GM18907 (cell line): ENCODE data around the gene USP33.
"Not testable (repeated sequence)": the region's sequence is repeated elsewhere in the genome, so short reads cannot be mapped to it uniquely, and the experiment has no call there.

Source experiments
- ATAC-seq: cut with Tn5 transposase; IDR thresholded peaks from one replicate; pipeline ENCODE4 v1.9.1; 2021; ENCODE audit warnings: mild to moderate bottlenecking, moderate library complexity; ENCODE audit not compliant: unreplicated experiment

The USP33 gene

GRCh38 chr1:77759071-77760028 is at the start of gene USP33:
USP33 (minus strand) TSS chr1:77759852; CDS start chr1:77741697, 18,155 bp downstream.
- ATAC-seq: peak; percentile 97

DNA sequence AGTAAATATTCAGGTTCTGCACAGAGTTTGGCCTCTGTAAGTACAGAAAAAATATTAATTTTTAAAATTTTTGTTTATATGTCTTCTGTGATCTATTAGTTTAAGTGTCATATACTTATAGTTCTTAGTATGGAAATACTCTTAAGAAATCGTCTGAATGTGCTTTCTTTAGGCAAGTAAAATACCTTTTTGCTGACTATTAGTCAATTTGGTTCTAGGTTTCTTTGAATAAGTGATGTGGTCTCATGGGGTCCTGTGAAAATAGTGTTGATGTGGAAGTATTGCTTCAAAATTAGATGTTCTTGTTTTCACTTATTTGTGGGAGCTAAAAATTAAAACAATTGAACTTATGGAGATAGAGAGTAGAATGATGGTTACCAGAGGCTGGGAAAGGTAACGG is 43.7 kb upstream of the USP33 start:
- ATAC-seq: no peak

- no peak for ATAC-seq
Observed at GRCh38 chr1:77802026-77802425, 42.4 kb upstream of the USP33 start.

DNA sequence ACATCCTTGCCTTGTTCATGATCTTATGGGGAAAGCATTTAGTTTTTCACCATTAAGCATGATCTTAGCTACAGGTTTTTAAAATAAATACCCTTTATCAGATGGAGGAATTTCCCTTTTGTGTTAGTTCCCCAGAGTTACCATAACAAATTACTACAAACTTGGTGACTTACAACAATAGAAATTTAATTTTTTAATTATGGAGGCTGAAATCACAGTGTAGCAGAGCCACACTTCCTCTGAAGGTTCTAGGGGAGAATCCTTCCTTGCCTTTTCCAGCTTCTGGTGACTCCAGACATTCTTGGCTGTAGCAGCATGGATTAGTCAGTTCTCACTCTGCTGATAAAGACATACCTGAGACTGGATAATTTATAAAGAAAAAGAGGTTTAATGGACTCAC is 38.3 kb upstream of the USP33 start:
- ATAC-seq: no peak

DNA sequence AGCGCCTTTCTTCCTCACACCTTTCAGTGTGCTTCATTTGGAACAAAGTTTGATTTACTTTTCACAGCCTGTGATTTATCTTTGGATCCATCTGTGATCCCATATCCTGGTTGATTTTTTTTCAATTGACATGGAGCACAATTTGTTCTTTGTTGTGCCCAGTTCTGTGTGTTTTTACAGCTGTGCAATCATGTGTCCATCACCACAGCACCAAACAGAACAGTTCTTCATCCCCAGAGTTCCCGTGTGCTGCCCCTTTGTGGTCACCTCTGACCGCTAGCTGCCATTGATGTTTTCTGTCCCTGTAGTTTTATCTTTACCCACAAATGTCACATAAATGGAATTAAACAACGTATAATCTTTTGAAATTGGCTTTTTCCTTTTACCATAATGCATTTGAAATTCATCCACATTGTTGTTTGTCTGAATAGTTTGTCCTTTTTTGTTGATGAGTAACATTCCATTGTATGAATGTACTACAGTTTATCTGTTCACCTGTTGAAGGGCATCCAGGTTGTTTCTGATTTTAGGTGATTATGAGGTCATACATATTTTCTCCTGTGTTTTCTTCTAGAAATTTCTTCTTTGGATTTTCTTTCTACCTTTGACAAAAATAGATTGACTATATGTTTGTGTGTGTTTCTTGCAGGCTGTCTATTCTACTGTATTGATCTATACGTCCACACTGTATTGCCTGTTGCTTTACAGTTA is 37.2 kb upstream of the USP33 start:
- no peak for ATAC-seq

- ATAC-seq: no peak
Observed at GRCh38 chr1:77794550-77794949, 34.9 kb upstream of the USP33 start.

DNA sequence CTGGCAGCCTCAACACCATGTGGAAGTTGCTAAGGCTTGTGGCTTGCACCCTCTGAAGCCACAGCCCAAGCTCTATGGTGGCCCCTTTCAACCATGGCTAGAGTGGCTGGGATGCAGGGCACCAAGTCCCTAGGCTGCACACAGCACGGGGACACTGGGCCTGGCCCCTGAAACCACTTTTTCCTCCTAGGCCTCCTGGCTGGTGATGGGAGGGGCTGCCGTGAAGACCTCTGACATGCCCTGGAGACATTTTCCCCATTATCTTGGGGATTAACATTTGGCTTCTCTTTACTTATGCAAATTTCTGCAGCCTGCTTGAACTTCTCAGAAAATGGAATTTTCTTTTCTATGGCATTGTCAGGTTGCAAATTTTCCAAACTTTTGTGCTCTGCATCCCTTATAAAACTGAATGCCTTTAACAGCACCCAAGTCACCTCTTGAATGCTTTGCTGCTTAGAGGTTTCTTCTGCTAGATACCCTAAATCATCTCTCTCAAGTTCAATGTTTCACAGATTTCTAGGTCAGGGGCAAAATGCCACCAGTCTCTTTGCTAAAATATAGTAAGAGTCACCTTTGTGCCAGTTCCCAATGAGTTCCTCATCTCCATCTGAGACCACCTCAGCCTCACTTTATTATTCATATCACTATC is 26.6 kb upstream of the USP33 start:
- not testable (repeated sequence) for ATAC-seq

DNA sequence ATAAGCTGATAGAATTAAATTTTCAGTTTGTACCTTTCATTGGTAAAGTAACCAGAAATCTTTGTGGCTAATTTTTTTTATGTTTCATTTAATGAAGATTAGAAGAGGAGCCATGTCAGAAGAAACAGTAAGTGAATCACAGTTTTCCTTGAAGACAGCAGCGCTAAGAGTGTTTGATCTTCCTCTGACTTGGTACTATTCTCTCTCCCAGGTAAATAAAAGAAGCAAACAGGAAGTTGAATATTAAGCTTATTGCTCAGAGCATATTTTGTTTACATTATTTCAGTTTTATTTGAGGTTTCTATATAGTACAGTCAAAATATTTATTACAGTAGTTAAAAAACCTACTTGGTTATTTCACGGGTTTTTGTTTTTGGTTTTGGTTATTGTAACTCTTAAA is 23.5 kb upstream of the USP33 start:
- no peak for ATAC-seq

DNA sequence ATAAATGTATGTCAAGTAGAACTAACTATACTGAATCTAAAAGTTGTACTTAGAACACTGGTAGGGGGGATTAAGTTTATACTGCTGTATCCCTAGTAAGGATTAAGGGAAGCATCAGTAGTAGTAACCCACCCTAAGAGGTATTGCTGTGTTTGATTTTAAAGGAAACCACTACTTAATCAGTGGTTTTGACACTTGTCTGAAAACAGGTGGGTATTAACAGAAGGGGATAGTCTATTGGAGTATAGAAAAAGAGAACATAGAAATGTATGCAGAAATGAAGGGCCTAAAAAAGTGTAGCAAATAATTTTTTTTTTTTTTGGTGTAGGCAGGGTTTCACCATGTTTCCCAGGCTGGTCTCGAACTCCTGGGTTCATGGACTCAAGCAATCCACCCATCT is 22.0 kb upstream of the USP33 start:
- ATAC-seq: no peak

- ATAC-seq: peak; percentile 96
Observed at GRCh38 chr1:77779529-77780281, 20.1 kb upstream of the USP33 start, which contains the start of gene MIGA1. MIGA1 (plus strand) TSS chr1:77779649; CDS start chr1:77783253, 3,604 bp downstream.

DNA sequence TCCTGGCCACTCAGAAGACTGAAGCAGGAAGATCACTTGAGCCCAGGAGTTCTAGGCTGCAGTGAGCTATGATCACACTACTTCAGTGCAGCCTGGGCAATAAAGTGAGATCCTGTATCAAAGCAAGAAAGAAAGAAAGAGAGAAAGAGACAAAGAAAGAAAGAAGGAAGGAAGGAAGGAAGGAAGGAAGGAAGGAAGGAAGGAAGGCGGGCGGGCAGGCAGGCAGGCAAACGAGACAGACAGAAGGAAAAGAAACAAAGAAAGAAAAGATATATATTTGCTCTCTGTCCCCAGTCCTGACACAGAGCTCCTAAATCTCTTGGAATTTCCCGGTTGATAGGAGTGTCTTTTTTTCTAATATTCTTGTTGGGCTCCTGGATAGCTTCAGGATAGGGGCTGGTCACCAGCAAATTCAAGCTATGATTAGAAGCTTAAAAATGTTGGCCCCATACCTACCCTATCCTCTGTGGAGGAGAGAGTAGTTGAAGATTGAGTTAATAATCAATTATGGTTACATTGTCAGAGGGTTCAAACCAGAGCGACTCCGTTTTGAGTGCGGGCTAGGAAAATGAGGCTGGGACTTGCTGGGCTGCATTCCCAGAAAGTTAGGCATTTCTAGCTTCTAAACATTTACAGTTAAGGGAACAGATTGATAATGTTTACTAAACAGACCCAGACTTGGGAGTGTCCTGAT is 16.5 kb upstream of the USP33 start:
- ATAC-seq: no peak

DNA sequence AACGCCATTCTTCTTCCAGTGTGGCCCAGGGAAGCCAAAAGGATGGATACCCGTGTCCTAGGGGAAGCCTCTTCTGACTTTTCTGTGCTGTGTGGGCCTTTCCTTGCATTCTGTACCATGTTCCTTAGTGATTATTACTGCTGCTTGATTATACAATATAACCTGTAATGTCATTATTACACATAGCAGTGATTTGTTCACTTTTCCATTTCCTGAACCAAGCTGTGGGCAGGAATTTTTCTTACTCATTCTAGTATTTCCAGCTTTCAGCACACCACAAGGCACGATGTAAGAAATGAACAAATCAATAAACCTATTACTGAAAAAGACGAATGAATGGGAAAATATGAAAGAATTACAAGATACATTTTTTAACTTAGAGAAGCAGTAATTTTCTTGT is 8.4 kb upstream of the USP33 start:
- ATAC-seq: no peak

- ATAC-seq: no peak
Observed at GRCh38 chr1:77762072-77762476, 2.4 kb upstream of the USP33 start.

DNA sequence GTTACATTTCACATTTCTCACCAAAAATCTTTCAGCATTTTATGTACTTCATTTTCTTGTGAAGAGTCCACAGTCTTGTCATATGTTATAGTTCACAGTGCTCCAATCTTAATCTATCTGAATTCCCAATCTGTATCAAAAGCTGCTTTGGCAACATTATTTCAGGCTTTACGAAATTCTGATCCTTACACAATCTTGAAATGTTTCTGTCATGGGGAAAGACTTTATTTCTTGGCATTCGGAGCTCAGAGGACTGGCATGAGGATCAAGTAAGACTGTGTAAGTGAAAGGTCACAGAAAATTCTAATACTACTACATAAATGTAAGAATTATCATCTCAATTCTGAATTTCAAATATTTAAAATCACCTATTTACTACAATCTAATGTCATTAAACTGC is 2.0 kb downstream of the USP33 start:
- no peak for ATAC-seq

DNA sequence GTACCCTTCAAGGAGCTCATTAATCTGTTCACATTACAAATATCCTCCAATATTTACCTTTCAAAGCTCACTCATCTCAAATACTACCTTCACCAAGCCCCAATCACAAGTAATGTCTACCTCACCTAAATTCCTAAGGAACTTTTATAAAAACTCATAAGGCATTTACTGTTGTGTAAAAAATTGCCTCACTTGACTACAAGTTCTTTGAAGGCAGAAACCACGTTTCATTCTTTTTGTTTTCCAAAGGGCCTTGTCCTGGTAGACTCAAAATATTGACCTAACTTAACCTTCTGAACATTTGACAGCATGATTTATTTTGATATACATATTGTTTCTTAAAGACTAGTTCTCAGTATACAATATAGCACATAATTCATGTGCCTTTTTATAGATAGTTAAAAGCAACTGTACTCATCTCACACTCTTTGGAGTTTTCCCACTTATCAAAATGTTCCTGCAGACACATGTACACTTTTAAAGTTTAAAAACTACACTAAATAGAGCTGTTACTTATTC is 2.5 kb downstream of the USP33 start:
- ATAC-seq: no peak

GRCh38 chr1:77756052-77756754 is 3.4 kb downstream of the USP33 start:
- ATAC-seq: no peak

GRCh38 chr1:77749489-77749888 is 10.2 kb downstream of the USP33 start:
- not testable (repeated sequence) for ATAC-seq

DNA sequence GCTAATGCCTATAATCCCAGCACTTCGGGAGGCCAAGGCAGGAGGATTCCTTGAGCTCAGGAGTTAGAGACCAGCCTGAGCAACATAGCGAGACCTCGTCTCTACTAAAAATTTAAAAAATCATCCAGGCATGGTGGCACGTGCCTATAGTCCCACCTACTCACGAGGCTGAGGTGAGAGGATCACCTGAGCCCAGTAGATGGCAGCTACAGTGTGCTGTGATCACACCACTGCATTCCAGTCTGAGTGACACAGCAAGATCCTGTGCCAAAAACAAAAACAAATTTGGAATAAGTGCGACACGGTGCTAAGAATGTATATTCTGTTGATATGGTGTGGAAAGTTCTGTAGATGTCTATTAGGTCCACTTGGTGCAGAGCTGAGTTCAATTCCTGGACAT is 15.1 kb downstream of the USP33 start:
- ATAC-seq: no peak

DNA sequence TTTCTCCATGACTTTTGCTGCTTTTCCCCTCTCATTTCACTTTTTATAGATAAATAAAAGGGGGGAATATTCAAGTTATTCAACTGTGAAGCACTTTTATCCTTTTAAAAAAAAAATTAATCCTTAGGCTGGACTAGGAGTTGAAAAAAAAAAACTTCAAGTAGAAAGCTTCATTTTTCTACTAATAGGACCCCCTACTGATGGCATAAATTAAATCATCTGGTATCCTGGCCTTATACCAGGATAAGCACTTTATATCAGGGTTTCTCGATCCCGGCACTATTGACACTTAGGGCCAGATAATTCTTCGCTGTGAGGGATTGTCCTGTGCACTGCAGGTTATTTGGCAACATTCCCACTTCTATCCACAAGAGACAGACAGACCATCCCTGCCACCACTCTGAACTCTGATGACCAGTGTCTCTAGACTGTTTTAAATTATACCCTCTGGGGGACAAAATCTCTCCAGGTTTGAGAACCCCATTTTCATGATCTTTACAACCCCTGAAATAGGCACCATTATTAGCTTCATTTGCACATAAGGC is 17.6 kb downstream of the USP33 start:
- no peak for ATAC-seq
